Activated naive CD4-positive, alpha-beta T cell treated with anti-CD3 and anti-CD28 coated beads for 36 hours (primary cell): ENCODE measurements around the gene ZNF473. TPM values are rescaled to one million over a fixed set of nuclear protein-coding genes. Genes with fewer than 3 reads are reported as not detected.
A peak's percentile ranks its signal among the peaks of the same experiment; 100 is the strongest.
"Not testable (repeated sequence)": the region's sequence is repeated elsewhere in the genome, so short reads cannot be mapped to it uniquely, and the experiment has no call there.

Experiments used
- CTCF ChIA-PET: fragments of 350-600 bp; sonication (Branson Sonifier 250); formaldehyde crosslinking; loops from one replicate; lab custom pipeline; 2021; ENCODE audit warnings: antibody characterized with exemption; lab: Charles Lee
- DNase-seq: peaks from one replicate; pipeline ENCODE4 v3.0.0-alpha.2; 2020
- H3K27ac Mint-ChIP-seq: one replicate; pipeline ENCODE4 v1.8.0; 2021; ENCODE audit warnings: mild to moderate bottlenecking, mixed read lengths
- H3K27me3 Mint-ChIP-seq: one replicate; pipeline ENCODE4 v1.8.0; 2021; ENCODE audit warnings: low read depth, mixed read lengths
- H3K36me3 Mint-ChIP-seq: one replicate; pipeline ENCODE4 v1.8.0; 2021; ENCODE audit warnings: low read depth, mixed read lengths
- H3K4me1 Mint-ChIP-seq: one replicate; pipeline ENCODE4 v1.8.0; 2021; ENCODE audit warnings: low read depth, mixed read lengths
- H3K4me3 Mint-ChIP-seq: one replicate; pipeline ENCODE4 v1.8.0; 2021; ENCODE audit warnings: mild to moderate bottlenecking, moderate library complexity, mixed read lengths
- H3K9me3 Mint-ChIP-seq: one replicate; pipeline ENCODE4 v1.8.0; 2021; ENCODE audit warnings: mixed read lengths
- intact Hi-C: fragments of 100-400 bp; cut with micrococcal nuclease; formaldehyde crosslinking; loops from one replicate; pipeline ENCODE4 v1.15.1; 2023
- total RNA-seq, 2 experiments: library from RNA; stranded (reverse); gene quantifications; one replicate each; pipeline ENCODE4 v1.2.3, GENCODE V29; 2021

Gene ZNF473
- total RNA-seq, 2 experiments from 2014 or later: 13.1 to 13.6 TPM

- H3K4me1 Mint-ChIP-seq: no peaks in the 10 kb centered on the region
- DNase-seq: no peak
- H3K36me3 Mint-ChIP-seq: peaks cover 66% of the 10 kb centered on the region
- intact Hi-C loops: no loop called here
- H3K27me3 Mint-ChIP-seq: no peaks in the 10 kb centered on the region
- H3K27ac Mint-ChIP-seq: no peak overlapping the region
- H3K4me3 Mint-ChIP-seq: no peak overlapping the region
- CTCF ChIA-PET: no interaction called here
- H3K9me3 Mint-ChIP-seq: peaks cover 30% of the 10 kb centered on the region
Observed at GRCh38 chr19:50040967-50041366, 15.2 kb downstream of the ZNF473 start.

- DNase-seq: no peak
- Mint-ChIP-seq H3K4me1 (no peaks in the 10 kb centered on the region), H3K9me3 (peaks cover 39% of the 10 kb centered on the region), H3K27me3 (no peaks in the 10 kb centered on the region), H3K4me3 (no peak overlapping the region), H3K36me3 (peaks cover 76% of the 10 kb centered on the region), H3K27ac (no peak overlapping the region)
- CTCF ChIA-PET: no interaction called here
- intact Hi-C loops: no loop called here
Observed at GRCh38 chr19:50042363-50043024, 16.7 kb downstream of the ZNF473 start.

- Mint-ChIP-seq H3K27me3 (no peaks in the 10 kb centered on the region), H3K4me1 (no peaks in the 10 kb centered on the region), H3K36me3 (peaks cover 84% of the 10 kb centered on the region), H3K4me3 (no peak overlapping the region), H3K9me3 (peaks cover 41% of the 10 kb centered on the region), H3K27ac (no peak overlapping the region)
- no peak for DNase-seq
- intact Hi-C loops: no loop called here
- CTCF ChIA-PET: no interaction called here
Observed at GRCh38 chr19:50043967-50044366, 18.2 kb downstream of the ZNF473 start.

GRCh38 chr19:50044922-50045321 lies 19.1 kb downstream of the ZNF473 start:
- Mint-ChIP-seq H3K36me3 (peaks cover 79% of the 10 kb centered on the region), H3K27me3 (no peaks in the 10 kb centered on the region), H3K27ac (no peak overlapping the region), H3K4me3 (no peak overlapping the region), H3K9me3 (peaks cover 41% of the 10 kb centered on the region), H3K4me1 (no peaks in the 10 kb centered on the region)
- DNase-seq: no peak
- CTCF ChIA-PET: no interaction called here
- intact Hi-C loops: no loop called here

- peak; percentile 61 for DNase-seq
- Mint-ChIP-seq H3K9me3 (peaks cover 41% of the 10 kb centered on the region), H3K27me3 (peaks cover 1% of the 10 kb centered on the region), H3K36me3 (peaks cover 60% of the 10 kb centered on the region), H3K27ac (no peak overlapping the region), H3K4me1 (peaks cover 11% of the 10 kb centered on the region), H3K4me3 (no peak overlapping the region)
- CTCF ChIA-PET: interaction anchor here (1.0 to 1.6 kb wide), 2 partner anchors 12 to 89 kb away, joined by 3 to 6 read pairs; no protein-coding TSS in a partner anchor
- intact Hi-C loops: no loop called here
Observed at GRCh38 chr19:50046649-50047503, 21.1 kb downstream of the ZNF473 start.

GRCh38 chr19:50047671-50048070 lies 21.9 kb downstream of the ZNF473 start:
- peaks cover 41% of the 10 kb centered on the region for H3K9me3 Mint-ChIP-seq
- H3K4me1 Mint-ChIP-seq: peaks cover 11% of the 10 kb centered on the region
- peaks cover 52% of the 10 kb centered on the region for H3K36me3 Mint-ChIP-seq
- no peak overlapping the region for H3K27ac Mint-ChIP-seq
- peaks cover 4% of the 10 kb centered on the region for H3K27me3 Mint-ChIP-seq
- intact Hi-C loops: no loop called here
- CTCF ChIA-PET: interaction anchor here (1.6 kb wide), 1 partner anchor 88 kb away, joined by 6 read pairs; no protein-coding TSS in a partner anchor
- H3K4me3 Mint-ChIP-seq: no peak overlapping the region
- no peak for DNase-seq

GRCh38 chr19:50050406-50051227 lies 24.8 kb downstream of the ZNF473 start:
- peak; percentile 76 for DNase-seq
- CTCF ChIA-PET: interaction anchor here (1.2 kb wide), 1 partner anchor 86 kb away, joined by 3 read pairs; no protein-coding TSS in a partner anchor
- Mint-ChIP-seq H3K4me3 (peak overlapping the region; percentile 74), H3K4me1 (peaks cover 11% of the 10 kb centered on the region), H3K27ac (no peak overlapping the region), H3K36me3 (peaks cover 25% of the 10 kb centered on the region), H3K9me3 (peaks cover 15% of the 10 kb centered on the region), H3K27me3 (peaks cover 4% of the 10 kb centered on the region)
- intact Hi-C loops: no loop called here

GRCh38 chr19:50051228-50051895 lies 25.6 kb downstream of the ZNF473 start:
- intact Hi-C loops, H3K9me3 Mint-ChIP-seq, H3K27me3 Mint-ChIP-seq, H3K27ac Mint-ChIP-seq, DNase-seq: not testable (repeated sequence)
- Mint-ChIP-seq H3K4me3 (peak overlapping the region; percentile 74), H3K36me3 (peaks cover 17% of the 10 kb centered on the region), H3K4me1 (peaks cover 11% of the 10 kb centered on the region)
- CTCF ChIA-PET: interaction anchor here (0.7 kb wide), 1 partner anchor 333 kb away, joined by 4 read pairs; no protein-coding TSS in a partner anchor

- CTCF ChIA-PET: interaction anchor here (0.7 kb wide), 1 partner anchor 334 kb away, joined by 4 read pairs; no protein-coding TSS in a partner anchor
- peaks cover 11% of the 10 kb centered on the region for H3K4me1 Mint-ChIP-seq
- H3K9me3 Mint-ChIP-seq: peaks cover 4% of the 10 kb centered on the region
- H3K36me3 Mint-ChIP-seq: peaks cover 12% of the 10 kb centered on the region
- no peak overlapping the region for H3K4me3 Mint-ChIP-seq
- no peak overlapping the region for H3K27ac Mint-ChIP-seq
- intact Hi-C loops: no loop called here
- no peak for DNase-seq
- H3K27me3 Mint-ChIP-seq: peaks cover 4% of the 10 kb centered on the region
Observed at GRCh38 chr19:50051964-50052363, 26.2 kb downstream of the ZNF473 start.

GRCh38 chr19:50053119-50053518 lies 27.3 kb downstream of the ZNF473 start:
- intact Hi-C loops: no loop called here
- H3K4me3 Mint-ChIP-seq: no peak overlapping the region
- CTCF ChIA-PET: no interaction called here
- peaks cover 5% of the 10 kb centered on the region for H3K36me3 Mint-ChIP-seq
- peaks cover 4% of the 10 kb centered on the region for H3K27me3 Mint-ChIP-seq
- H3K4me1 Mint-ChIP-seq: peaks cover 11% of the 10 kb centered on the region
- H3K9me3 Mint-ChIP-seq: peaks cover 3% of the 10 kb centered on the region
- DNase-seq: no peak
- H3K27ac Mint-ChIP-seq: no peak overlapping the region

GRCh38 chr19:50058425-50058824 lies 32.6 kb downstream of the ZNF473 start:
- Mint-ChIP-seq H3K27me3 (peaks cover 2% of the 10 kb centered on the region), H3K4me3 (no peak overlapping the region), H3K36me3 (peaks cover 8% of the 10 kb centered on the region), H3K9me3 (peaks cover 26% of the 10 kb centered on the region), H3K4me1 (no peaks in the 10 kb centered on the region), H3K27ac (no peak overlapping the region)
- DNase-seq: no peak
- CTCF ChIA-PET: no interaction called here
- intact Hi-C loops: no loop called here
